Adrenal gland (tissue), 12 donors: ENCODE data around the gene CHST11. TPM values are rescaled to one million over a fixed set of nuclear protein-coding genes. Genes with fewer than 3 reads are reported as not detected.

Experiments used
- DNase-seq, 7 donors: peaks; one replicate each; pipeline ENCODE4 v3.0.0-alpha.2; 2019 to 2020
- H3K27ac ChIP-seq, 5 donors: fragments of 200-600 bp; sonication (generic) in 4 of 5; 1 replicate in 3 of 5; 2 replicates in 2 of 5; pipeline versions ENCODE4 v1.5.1 to v1.8.0; 2016 to 2020; ENCODE audit warnings: mild to moderate bottlenecking in 1 of 5
- H3K27me3 ChIP-seq: fragments of 200-600 bp; 2 replicates; pipeline ENCODE4 v1.8.0; 2021
- H3K36me3 ChIP-seq, 2 donors: fragments of 200-600 bp; replicated peaks in 1 of 2; 1 replicate in 1 of 2; 2 replicates in 1 of 2; pipeline versions ENCODE4 v1.5.1 to v1.8.0; 2018 to 2022
- H3K4me1 ChIP-seq, 2 donors: fragments of 200-600 bp; replicated peaks in 1 of 2; 1 replicate in 1 of 2; 2 replicates in 1 of 2; pipeline versions ENCODE4 v1.5.1 to v1.8.0; 2018 to 2021
- H3K4me3 ChIP-seq, 4 donors: fragments of 200-600 bp; sonication (generic) in 3 of 4; one replicate each; pipeline ENCODE4 v1.5.1; 2016 to 2018
- H3K9me3 ChIP-seq, 3 donors: fragments of 200-600 bp; sonication (generic) in 1 of 3; replicated peaks in 1 of 3; 1 replicate in 2 of 3; 2 replicates in 1 of 3; pipeline versions ENCODE4 v1.5.1 to v1.8.0; 2016 to 2021
- POLR2A ChIP-seq, 2 donors: fragments of 450-650 bp; IDR thresholded peaks; one replicate each; pipeline ENCODE4 v1.6.1; 2017; ENCODE audit warnings: antibody characterized with exemption in 2 of 2, mild to moderate bottlenecking in 2 of 2, moderate library complexity in 1 of 2
- WGBS, 4 donors: extraction: QIAGEN DNeasy Blood & Tissue Kit in 2 of 4; methylation state at CpG; one replicate each; pipeline versions ENCODE4 v1.1.5 to v1.1.7; 2013 to 2017; 5-methylcytosine and 5-hydroxymethylcytosine counted together
- intact Hi-C, 2 donors: fragments of 100-400 bp; cut with DNase I; formaldehyde crosslinking; loops; one replicate each; pipeline versions ENCODE4 v1.14.1 to v1.15.0; 2022 to 2023
- polyA plus RNA-seq, 3 donors: library from polyadenylated mRNA; stranded (reverse); fragments of 200-250 nt in 2 of 3; fragments of 350-450 nt in 1 of 3; fragmentation: Illumina TruSeq in 1 of 3; extraction: RNeasy Lipid Tissue Mini Kit (QIAGEN cat#74804) in 1 of 3; gene quantifications; one replicate each; pipeline ENCODE4 v1.2.3, GENCODE V29; 2013 to 2014
- total RNA-seq, 9 donors: library from RNA; depleted of rRNA in 4 of 9; stranded (reverse); fragments of >200 nt in 4 of 9; fragments of 120-200 nt in 1 of 9; fragmentation: NEBNext Ultra II Directional in 1 of 9; extraction: Animal tissue kit (Norgen Biotek cat#: 25700) in 1 of 9; gene quantifications; one replicate each; pipeline versions ENCODE4 v1.1.0 to v1.2.4, GENCODE V29; 2013 to 2023
- TF ChIP-seq, protein P1 (sequence below), 6 experiments: fragments of 450-650 bp in 4 of 6; fragments of 200-600 bp in 2 of 6; sonication (generic) in 1 of 6; IDR thresholded peaks; 1 replicate in 5 of 6; 2 replicates in 1 of 6; pipeline versions ENCODE4 v1.5.1 to v1.8.0; 2016 to 2021; ENCODE audit warnings: antibody characterized with exemption in 6 of 6, mild to moderate bottlenecking in 2 of 6, moderate library complexity in 1 of 6
- donor health status: healthy with polysubstance abuse.
- donor health status: Bipolar disorder and iron deficiency.
- donor health status: DM: yes; HTN: yes; CAD: no.
- donor health status: DM: no; HTN: no; CAD: no.
- donor health status: DM: no; HTN: no; CAD: no.
- donor health status: DM: yes; HTN: yes; CAD: no.

The CHST11 gene
- total and polyA plus RNA-seq, 12 donors = 6.2 to 95.1 (median 29.8) TPM

DNA sequence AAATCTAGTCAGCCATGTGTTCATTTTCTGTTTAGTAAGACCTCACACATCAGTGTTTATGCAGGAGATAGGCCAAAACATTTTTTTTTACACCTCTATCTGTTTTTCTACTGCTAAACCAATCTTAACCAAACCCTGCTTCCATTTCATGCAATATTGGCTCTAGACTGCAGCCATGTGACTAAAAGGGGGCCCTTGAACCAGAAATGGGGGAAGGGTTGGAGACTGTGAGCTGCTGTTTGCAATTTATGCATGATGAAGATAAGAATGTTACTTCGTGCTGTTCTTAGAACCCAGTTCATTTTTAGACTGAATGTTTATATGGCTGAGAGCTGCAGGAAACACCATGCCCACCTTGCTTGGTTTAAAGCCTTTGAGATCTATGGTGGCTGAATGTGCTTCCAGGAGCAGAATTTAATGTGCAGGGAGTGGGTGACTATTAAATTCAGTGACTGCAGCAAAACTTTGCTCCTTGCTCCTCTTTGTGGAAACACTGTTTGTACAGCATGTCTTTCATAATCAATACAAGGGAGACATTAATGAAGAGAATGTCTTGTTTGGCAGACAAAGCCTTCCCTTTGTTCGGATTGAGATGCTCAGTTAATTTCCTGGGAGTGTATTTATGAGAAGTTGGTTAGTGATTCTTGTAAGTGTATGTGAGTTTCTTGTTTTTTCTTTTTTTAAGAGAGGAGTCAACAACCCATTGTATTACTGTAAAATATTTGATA, 53.6 kb downstream of the CHST11 start:
- peaks cover 13 to 27% of the 10 kb centered on the region in 2 donors for H3K4me1 ChIP-seq
- H3K27ac ChIP-seq = no peak overlapping the region
- no peaks in the 10 kb centered on the region for H3K36me3 ChIP-seq
- intact Hi-C loops = no loop called here
- H3K27me3 ChIP-seq = no peaks in the 10 kb centered on the region
- DNase-seq = no peak
- H3K4me3 ChIP-seq = no peak overlapping the region
- no peaks in the 10 kb centered on the region for H3K9me3 ChIP-seq
- 45 to 65% (median 49%) methylated on average over 2 of the region's 2 CpGs for WGBS, 4 donors
- TF ChIP-seq, protein P1, sequence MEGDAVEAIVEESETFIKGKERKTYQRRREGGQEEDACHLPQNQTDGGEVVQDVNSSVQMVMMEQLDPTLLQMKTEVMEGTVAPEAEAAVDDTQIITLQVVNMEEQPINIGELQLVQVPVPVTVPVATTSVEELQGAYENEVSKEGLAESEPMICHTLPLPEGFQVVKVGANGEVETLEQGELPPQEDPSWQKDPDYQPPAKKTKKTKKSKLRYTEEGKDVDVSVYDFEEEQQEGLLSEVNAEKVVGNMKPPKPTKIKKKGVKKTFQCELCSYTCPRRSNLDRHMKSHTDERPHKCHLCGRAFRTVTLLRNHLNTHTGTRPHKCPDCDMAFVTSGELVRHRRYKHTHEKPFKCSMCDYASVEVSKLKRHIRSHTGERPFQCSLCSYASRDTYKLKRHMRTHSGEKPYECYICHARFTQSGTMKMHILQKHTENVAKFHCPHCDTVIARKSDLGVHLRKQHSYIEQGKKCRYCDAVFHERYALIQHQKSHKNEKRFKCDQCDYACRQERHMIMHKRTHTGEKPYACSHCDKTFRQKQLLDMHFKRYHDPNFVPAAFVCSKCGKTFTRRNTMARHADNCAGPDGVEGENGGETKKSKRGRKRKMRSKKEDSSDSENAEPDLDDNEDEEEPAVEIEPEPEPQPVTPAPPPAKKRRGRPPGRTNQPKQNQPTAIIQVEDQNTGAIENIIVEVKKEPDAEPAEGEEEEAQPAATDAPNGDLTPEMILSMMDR (IDR thresholded peaks at IDR 0.05) = no peak

DNA sequence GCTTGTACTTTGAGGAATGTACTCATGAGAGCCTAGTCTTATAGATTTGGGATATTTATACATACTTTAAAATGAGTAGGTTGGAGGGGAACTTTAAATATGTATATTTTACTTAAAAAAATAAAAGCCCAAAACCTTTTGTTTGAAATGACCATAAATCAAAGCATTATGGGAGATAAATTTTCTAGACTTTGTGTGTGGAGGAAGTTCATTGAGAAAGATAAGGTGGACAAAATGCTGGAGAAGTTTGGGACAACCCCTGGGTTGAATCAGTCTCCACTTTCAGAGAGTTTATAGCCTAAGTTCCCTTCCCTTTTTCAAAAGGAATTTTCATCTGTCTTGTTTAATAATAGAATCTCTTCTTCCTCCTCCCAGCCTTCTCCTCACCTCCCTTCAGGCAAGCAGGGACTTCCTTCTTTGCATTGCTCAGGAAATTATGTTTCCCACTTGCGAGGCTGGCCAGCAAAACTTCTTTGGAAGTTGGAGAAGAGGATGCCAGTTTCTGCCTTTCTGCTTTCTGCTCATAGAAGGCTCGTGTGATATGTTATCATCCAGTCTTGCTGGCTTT, 54.2 kb downstream of the CHST11 start:
- no peaks in the 10 kb centered on the region for H3K27me3 ChIP-seq
- WGBS, 4 donors = 63 to 80% (median 77%) methylated on average over 2 of the region's 2 CpGs
- H3K4me3 ChIP-seq = no peak overlapping the region
- intact Hi-C loops = no loop called here
- no peak overlapping the region for H3K27ac ChIP-seq
- H3K9me3 ChIP-seq = no peaks in the 10 kb centered on the region
- DNase-seq = no peak
- no peak for TF ChIP-seq POLR2A (IDR thresholded peaks at IDR 0.05)
- TF ChIP-seq, protein P1 (IDR thresholded peaks at IDR 0.05) = no peak
- H3K36me3 ChIP-seq = no peaks in the 10 kb centered on the region
- H3K4me1 ChIP-seq = peaks cover 13 to 30% of the 10 kb centered on the region in 2 donors

DNA sequence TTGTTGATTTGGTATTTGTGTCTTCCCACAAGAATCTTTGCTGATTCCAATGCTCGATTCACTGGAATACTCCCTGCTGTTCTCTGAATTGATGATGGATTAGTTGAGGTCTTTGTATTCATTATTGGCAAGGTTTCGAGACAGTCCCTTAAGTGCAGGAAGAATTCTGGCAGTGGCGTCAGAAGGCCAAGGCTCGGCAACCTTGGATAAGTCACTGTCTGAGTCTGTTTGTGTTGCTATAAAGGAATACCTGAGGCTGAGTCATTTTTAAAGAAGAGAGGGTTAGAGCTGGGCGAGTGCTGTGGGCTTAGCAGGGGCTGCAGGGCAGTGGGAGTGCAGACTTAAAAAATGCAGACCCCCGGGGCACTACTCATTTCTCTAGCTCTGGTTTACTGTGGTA, 56.9 kb downstream of the CHST11 start:
- TF ChIP-seq, protein P1 (IDR thresholded peaks at IDR 0.05) = no peak
- TF ChIP-seq POLR2A (IDR thresholded peaks at IDR 0.05) = no peak
- peak in 2 of 7 donors; percentile 36 for DNase-seq
- Histone ChIP-seq H3K4me3 (no peak overlapping the region), H3K4me1 (peaks cover 13 to 37% of the 10 kb centered on the region in 2 donors), H3K27me3 (no peaks in the 10 kb centered on the region), H3K9me3 (no peaks in the 10 kb centered on the region), H3K27ac (no peak overlapping the region), H3K36me3 (no peaks in the 10 kb centered on the region)
- intact Hi-C loops = no loop called here
- 53 to 63% (median 59%) methylated on average over 6 of the region's 6 CpGs for WGBS, 4 donors

DNA sequence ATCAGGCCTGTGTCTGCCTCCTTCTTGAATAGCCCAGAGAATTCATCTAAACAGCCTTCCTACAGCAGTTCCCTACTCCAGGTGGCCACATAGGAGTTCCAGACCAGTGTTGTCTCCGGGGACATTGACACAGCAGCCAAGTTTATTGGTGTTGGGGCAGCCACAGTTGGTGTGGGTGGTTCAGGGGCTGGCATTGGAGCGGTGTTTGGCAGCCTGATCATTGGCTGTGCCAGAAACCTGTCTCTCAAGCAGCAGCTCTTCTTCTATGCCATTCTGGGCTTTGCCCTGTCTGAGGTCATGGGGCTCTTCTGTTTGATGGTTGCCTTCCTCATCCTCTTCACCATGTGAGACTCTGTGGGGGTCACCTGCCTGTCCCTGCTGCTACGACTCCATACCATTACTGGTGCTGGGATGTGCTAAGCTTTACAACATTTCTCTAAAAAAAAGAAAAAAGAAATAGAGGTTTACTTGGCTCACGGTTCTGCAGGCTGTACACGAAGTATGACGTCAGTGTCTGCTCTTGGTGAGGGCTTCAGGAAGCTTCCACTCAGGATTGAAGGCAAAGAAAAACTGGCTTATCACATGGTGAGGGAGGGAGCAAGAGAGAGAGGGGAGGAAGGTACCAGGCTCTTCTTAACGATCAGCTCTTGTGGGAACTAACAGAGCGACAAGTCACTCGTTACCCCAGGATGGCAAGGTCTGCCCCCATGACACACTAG, 57.5 kb downstream of the CHST11 start:
- 87 to 95% (median 92%) methylated on average over 7 to 9 of the region's 9 CpGs for WGBS, 4 donors
- intact Hi-C loops = no loop called here
- no peak overlapping the region for H3K4me3 ChIP-seq

More for the DNA sequence above, 57.5 kb downstream of the CHST11 start:
- H3K9me3 ChIP-seq = no peaks in the 10 kb centered on the region
- no peak overlapping the region for H3K27ac ChIP-seq
- TF ChIP-seq POLR2A (IDR thresholded peaks at IDR 0.05) = no peak
- peaks cover 13 to 39% of the 10 kb centered on the region in 2 donors for H3K4me1 ChIP-seq
- no peak for DNase-seq
- H3K36me3 ChIP-seq = no peaks in the 10 kb centered on the region
- H3K27me3 ChIP-seq = no peaks in the 10 kb centered on the region
